Measurements from ENCODE around the gene CCNL1. TPM values are rescaled to one million over a fixed set of nuclear protein-coding genes. Genes with fewer than 3 reads are reported as not detected.

Gene CCNL1
- total and polyA plus RNA-seq, 2 of the 4 experiments (the other 2 are of a cell fraction): 60.9 to 83.3 TPM

GRCh38 chr3:157099326-157100095, 60.4 kb downstream of the CCNL1 start:
- peak overlapping the region; percentile 66 for H3K4ac ChIP-seq (ENCODE audit: low read depth, low read length)

More at GRCh38 chr3:157099326-157100095, 60.4 kb downstream of the CCNL1 start:
- no peaks in the 10 kb centered on the region for H3K9me3 ChIP-seq (ENCODE audit: control insufficient read depth, insufficient read depth, low read length)
- H2AFZ ChIP-seq (replicated peaks; ENCODE audit: low read length, poor library complexity): peak overlapping the region; percentile 23
- H3K4me1 ChIP-seq (ENCODE audit: control insufficient read depth, insufficient read depth, low read length): peaks cover 30% of the 10 kb centered on the region
- BruUV-seq (replicated peaks): no TSS peak
- H2AK5ac ChIP-seq (ENCODE audit: low read depth, low read length): peak overlapping the region; percentile 85
- peak overlapping the region; percentile 27; the same call in 1 of the 2 replicates for H3K27ac ChIP-seq (ENCODE audit: insufficient read depth, low read length)
- no peak overlapping the region for H3K4me3 ChIP-seq (ENCODE audit: insufficient read depth, low read depth, low read length)
- peak overlapping the region; percentile 79 for H3K18ac ChIP-seq (ENCODE audit: low read depth, low read length)
- H4K91ac ChIP-seq (ENCODE audit: insufficient read depth, low read depth, low read length): peak overlapping the region; percentile 7
- peak overlapping the region; percentile 75; the same call in 1 of the 2 replicates for H3K23ac ChIP-seq (ENCODE audit: low read depth, low read length)
- DNase-seq (peak; percentile 47), ATAC-seq (ENCODE audit: low read depth) (no peak)
- no peaks in the 10 kb centered on the region for H3K27me3 ChIP-seq (ENCODE audit: control insufficient read depth, insufficient read depth, low read length)
- peak overlapping the region; percentile 60 for H4K5ac ChIP-seq (ENCODE audit: low read depth, low read length)
- in situ Hi-C loops (cut with MboI; ENCODE audit: low sequenced_read_pairs): no loop called here
- peak overlapping the region in 1 of 2 experiments; percentile 7; a peak in 3 of 4 replicates for H4K8ac ChIP-seq (ENCODE audit: low read depth in 2 of 2, low read length in 2 of 2)
- peak overlapping the region; percentile 62 for H2BK20ac ChIP-seq (ENCODE audit: low read depth, low read length)
- no peak for TF ChIP-seq CHD1 (IDR thresholded peaks at IDR 0.05; ENCODE audit: low read depth, low read length)
- peak overlapping the region; percentile 54 for H2BK120ac ChIP-seq (ENCODE audit: low read depth, low read length)
- CTCF ChIA-PET: interaction anchor here (0.6 to 1.2 kb wide), 3 partner anchors 13 to 27 kb away, joined by 3 to 4 read pairs (median 3); no protein-coding TSS in a partner anchor
- POLR2A ChIA-PET (ENCODE audit: unreplicated experiment): interaction anchor here (0.8 to 1.9 kb wide), 2 partner anchors 11 kb away, joined by 5 to 9 read pairs; no protein-coding TSS in a partner anchor
- H3K56ac ChIP-seq (ENCODE audit: extremely low read depth, insufficient read depth, low read length): 0 out of 2 replicates have a peak overlapping the region, but pooled peaks have one; percentile 1
- peak overlapping the region; percentile 29 for H2AK9ac ChIP-seq (replicated peaks; ENCODE audit: low read depth, low read length, poor library complexity)
- H3K14ac ChIP-seq (replicated peaks; ENCODE audit: low read depth, low read length): peak overlapping the region; percentile 57; the same call in 1 of the 2 replicates
- no peaks in the 10 kb centered on the region for H3K79me1 ChIP-seq (ENCODE audit: low read depth in 1 of 2, low read length in 2 of 2)
- peak overlapping the region; percentile 83 for H2BK5ac ChIP-seq (ENCODE audit: low read depth, low read length, poor library complexity, severe bottlenecking)
- H3K9ac ChIP-seq (ENCODE audit: low read depth, low read length): no peak overlapping the region
- 0 out of 2 replicates have a peak, but pooled peaks cover 3% of the 10 kb centered on the region for H4K20me1 ChIP-seq (ENCODE audit: insufficient read depth, low read length)
- WGBS, 2 experiments (ENCODE audit: extremely low coverage in 2 of 2, insufficient read length in 1 of 2): no CpG with 5 or more reads among the region's 10 CpGs
- peak overlapping the region; percentile 60 for H2BK15ac ChIP-seq (ENCODE audit: low read depth, low read length)
- H3K36me3 ChIP-seq (ENCODE audit: control insufficient read depth, insufficient read depth, low read length): no peaks in the 10 kb centered on the region
- dilution Hi-C loops (cut with HindIII; ENCODE audit: low sequenced_read_pairs, unreplicated experiment): no loop called here
- H3K9me1 ChIP-seq (ENCODE audit: insufficient read depth, low read length): peaks cover 13% of the 10 kb centered on the region
- intact Hi-C loops (cut with micrococcal nuclease): no loop called here
- peak overlapping the region; percentile 60; the same call in 1 of the 2 replicates for H3K4me2 ChIP-seq (ENCODE audit: low read depth, low read length)

Data from IMR-90 (cell line).